Endodermal cell (in vitro differentiated cells): ENCODE measurements around the gene TMEM39B. TPM values are rescaled to one million over a fixed set of nuclear protein-coding genes. Genes with fewer than 3 reads are reported as not detected.

Experiments
- DNase-seq: peaks from one replicate; pipeline ENCODE4 v3.0.0-alpha.2; 2017
- H3K27ac ChIP-seq: 2 replicates; pipeline ENCODE4 v1.5.1; 2013; ENCODE audit warnings: mild to moderate bottlenecking, low read depth, low read length, moderate library complexity
- H3K27me3 ChIP-seq: 2 replicates; pipeline ENCODE4 v1.6.1; 2013; ENCODE audit warnings: mild to moderate bottlenecking, low read length, moderate library complexity; ENCODE audit not compliant: insufficient read depth, control insufficient read depth, poor library complexity, severe bottlenecking
- H3K36me3 ChIP-seq: 2 replicates; pipeline ENCODE4 v1.7.0; 2013; ENCODE audit warnings: mild to moderate bottlenecking, low read length, moderate library complexity; ENCODE audit not compliant: control insufficient read depth, insufficient read depth
- H3K4me1 ChIP-seq: one replicate; pipeline ENCODE4 v1.7.0; 2013; ENCODE audit warnings: low read length; ENCODE audit not compliant: control insufficient read depth, insufficient read depth
- H3K4me3 ChIP-seq: 2 replicates; pipeline ENCODE4 v1.5.1; 2013; ENCODE audit warnings: mild to moderate bottlenecking, low read length, moderate library complexity
- H3K9ac ChIP-seq: 2 replicates; pipeline ENCODE4 v1.6.1; 2013; ENCODE audit warnings: mild to moderate bottlenecking, low read length, moderate library complexity; ENCODE audit not compliant: poor library complexity, severe bottlenecking; ENCODE audit errors: extremely low read depth
- H3K9me3 ChIP-seq: 2 replicates; pipeline ENCODE4 v1.6.1; 2013; ENCODE audit warnings: mild to moderate bottlenecking, low read length, moderate library complexity; ENCODE audit not compliant: control insufficient read depth
- H3K27ac Mint-ChIP-seq: 2 replicates; pipeline ENCODE4 v1.8.0; 2020; ENCODE audit warnings: mixed read lengths
- H3K27me3 Mint-ChIP-seq: 2 replicates; pipeline ENCODE4 v1.8.0; 2021; ENCODE audit warnings: mild to moderate bottlenecking, mixed read lengths; ENCODE audit not compliant: insufficient read depth
- H3K36me3 Mint-ChIP-seq: 2 replicates; pipeline ENCODE4 v1.8.0; 2020; ENCODE audit warnings: low read depth, mixed read lengths
- H3K4me1 Mint-ChIP-seq: 2 replicates; pipeline ENCODE4 v1.8.0; 2020; ENCODE audit warnings: mixed read lengths
- H3K4me3 Mint-ChIP-seq: 2 replicates; pipeline ENCODE4 v1.8.0; 2020; ENCODE audit warnings: mild to moderate bottlenecking, moderate library complexity, mixed read lengths
- H3K9me3 Mint-ChIP-seq: 2 replicates; pipeline ENCODE4 v1.8.0; 2020; ENCODE audit warnings: mild to moderate bottlenecking, mixed read lengths
- WGBS, 2 experiments: methylation state at CpG; one replicate each; pipeline versions ENCODE4 v1.1.5 to v1.1.7; 2013; ENCODE audit warnings: missing lambda C conversion rate in 2 of 2, mixed read lengths in 1 of 2; ENCODE audit not compliant: insufficient coverage in 1 of 2, insufficient read length in 1 of 2; 5-methylcytosine and 5-hydroxymethylcytosine counted together
- total RNA-seq, 2 donors: library from RNA; stranded (reverse); fragmentation: NEBNext Ultra II Directional in 1 of 2; extraction: Animal tissue kit (Norgen Biotek cat#: 25700) in 1 of 2; gene quantifications; 2 replicates in 1 of 2; 3 replicates in 1 of 2; pipeline ENCODE4 v1.2.1, GENCODE V29; 2021
- TF ChIP-seq, protein P1 (sequence below): fragments of 200-600 bp; sonication (generic); conservative IDR thresholded peaks from 2 replicates; pipeline ENCODE4 v1.5.0; 2021; ENCODE audit warnings: antibody characterized with exemption, mild to moderate bottlenecking

The TMEM39B gene
- total RNA-seq, 2 donors from 2014 or later = 11.0 to 20.3 TPM

- H3K27me3 ChIP-seq = no peaks in the 10 kb centered on the region
- H3K4me3 ChIP-seq = no peak overlapping the region
- TF ChIP-seq, protein P1, sequence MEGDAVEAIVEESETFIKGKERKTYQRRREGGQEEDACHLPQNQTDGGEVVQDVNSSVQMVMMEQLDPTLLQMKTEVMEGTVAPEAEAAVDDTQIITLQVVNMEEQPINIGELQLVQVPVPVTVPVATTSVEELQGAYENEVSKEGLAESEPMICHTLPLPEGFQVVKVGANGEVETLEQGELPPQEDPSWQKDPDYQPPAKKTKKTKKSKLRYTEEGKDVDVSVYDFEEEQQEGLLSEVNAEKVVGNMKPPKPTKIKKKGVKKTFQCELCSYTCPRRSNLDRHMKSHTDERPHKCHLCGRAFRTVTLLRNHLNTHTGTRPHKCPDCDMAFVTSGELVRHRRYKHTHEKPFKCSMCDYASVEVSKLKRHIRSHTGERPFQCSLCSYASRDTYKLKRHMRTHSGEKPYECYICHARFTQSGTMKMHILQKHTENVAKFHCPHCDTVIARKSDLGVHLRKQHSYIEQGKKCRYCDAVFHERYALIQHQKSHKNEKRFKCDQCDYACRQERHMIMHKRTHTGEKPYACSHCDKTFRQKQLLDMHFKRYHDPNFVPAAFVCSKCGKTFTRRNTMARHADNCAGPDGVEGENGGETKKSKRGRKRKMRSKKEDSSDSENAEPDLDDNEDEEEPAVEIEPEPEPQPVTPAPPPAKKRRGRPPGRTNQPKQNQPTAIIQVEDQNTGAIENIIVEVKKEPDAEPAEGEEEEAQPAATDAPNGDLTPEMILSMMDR = no peak
- H3K9me3 Mint-ChIP-seq = no peaks in the 10 kb centered on the region
- H3K36me3 Mint-ChIP-seq = peaks cover 8% of the 10 kb centered on the region
- DNase-seq = no peak
- H3K4me1 ChIP-seq = no peaks in the 10 kb centered on the region
- 96 to 99% methylated on average over 6 to 8 of the region's 8 CpGs for WGBS, 2 experiments
- H3K27ac ChIP-seq = no peak overlapping the region
- no peak overlapping the region for H3K4me3 Mint-ChIP-seq
- no peaks in the 10 kb centered on the region for H3K9me3 ChIP-seq
- H3K4me1 Mint-ChIP-seq = peaks cover 19% of the 10 kb centered on the region
- no peak overlapping the region for H3K27ac Mint-ChIP-seq
- H3K27me3 Mint-ChIP-seq = no peaks in the 10 kb centered on the region
- H3K36me3 ChIP-seq = peaks cover 4% of the 10 kb centered on the region
- no peak overlapping the region for H3K9ac ChIP-seq
Observed at GRCh38 chr1:32125313-32125712, 52.6 kb downstream of the TMEM39B start.

GRCh38 chr1:32126770-32127169 is 54.0 kb downstream of the TMEM39B start:
- no peak for DNase-seq
- Mint-ChIP-seq H3K36me3 (peaks cover 9% of the 10 kb centered on the region), H3K27ac (no peak overlapping the region), H3K4me3 (no peak overlapping the region), H3K4me1 (peaks cover 19% of the 10 kb centered on the region), H3K9me3 (no peaks in the 10 kb centered on the region), H3K27me3 (no peaks in the 10 kb centered on the region)
- H3K4me1 ChIP-seq = no peaks in the 10 kb centered on the region
- H3K27me3 ChIP-seq = no peaks in the 10 kb centered on the region
- TF ChIP-seq, protein P1 = no peak
- no peak overlapping the region for H3K27ac ChIP-seq
- H3K9ac ChIP-seq = no peak overlapping the region
- H3K9me3 ChIP-seq = no peaks in the 10 kb centered on the region
- no peaks in the 10 kb centered on the region for H3K36me3 ChIP-seq
- peak overlapping the region; percentile 21 for H3K4me3 ChIP-seq
- 93 to 100% methylated on average over 3 of the region's 3 CpGs for WGBS, 2 experiments

GRCh38 chr1:32127409-32128198 is 54.9 kb downstream of the TMEM39B start:
- Mint-ChIP-seq H3K4me1 (peaks cover 19% of the 10 kb centered on the region), H3K9me3 (no peaks in the 10 kb centered on the region), H3K36me3 (peaks cover 9% of the 10 kb centered on the region), H3K27ac (peak overlapping the region; percentile 26), H3K4me3 (no peak overlapping the region), H3K27me3 (no peaks in the 10 kb centered on the region)
- H3K27ac ChIP-seq = no peak overlapping the region
- no peaks in the 10 kb centered on the region for H3K27me3 ChIP-seq
- H3K4me3 ChIP-seq = peak overlapping the region; percentile 21
- no peaks in the 10 kb centered on the region for H3K36me3 ChIP-seq
- no peaks in the 10 kb centered on the region for H3K9me3 ChIP-seq
- TF ChIP-seq, protein P1 = peak; percentile 67
- no peak for DNase-seq
- H3K9ac ChIP-seq = no peak overlapping the region
- H3K4me1 ChIP-seq = no peaks in the 10 kb centered on the region
- 80 to 88% methylated on average over 2 to 4 of the region's 4 CpGs for WGBS, 2 experiments
